ENCODE measurements around the gene SHANK3.

The SHANK3 gene

GRCh38 chr22:50700387-50701075, 27.9 kb downstream of the SHANK3 start:
- no peak for DNase-seq

- no peak for DNase-seq
Observed at GRCh38 chr22:50701076-50701419, 28.4 kb downstream of the SHANK3 start.

- DNase-seq: no peak
Observed at GRCh38 chr22:50701428-50702154, 29.0 kb downstream of the SHANK3 start.

DNA sequence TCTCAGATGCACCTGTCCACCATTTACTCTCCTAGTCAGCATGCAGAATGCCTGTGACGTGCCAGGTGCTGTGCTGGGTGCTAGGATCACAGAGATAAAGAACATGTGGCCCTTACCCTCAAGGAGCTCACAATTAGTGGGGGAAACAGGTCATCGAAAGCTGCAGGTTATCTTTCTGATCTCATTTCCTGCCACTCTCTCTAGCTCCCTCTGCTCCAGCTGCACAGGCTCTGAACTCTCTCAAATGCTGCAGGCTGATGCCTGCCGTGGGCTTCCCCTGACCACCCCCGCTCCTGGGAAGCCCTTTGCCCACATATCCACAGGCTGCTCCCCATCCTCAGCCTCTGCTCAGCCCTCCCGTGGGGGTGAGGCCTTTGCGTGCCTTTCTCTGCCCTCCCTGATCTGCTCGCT, 29.6 kb downstream of the SHANK3 start:
- DNase-seq: no peak

GRCh38 chr22:50702821-50703725, 30.4 kb downstream of the SHANK3 start:
- DNase-seq: no peak

GRCh38 chr22:50703726-50704509, 31.3 kb downstream of the SHANK3 start:
- no peak for DNase-seq

GRCh38 chr22:50704510-50705218, 32.0 kb downstream of the SHANK3 start:
- DNase-seq: no peak

DNA sequence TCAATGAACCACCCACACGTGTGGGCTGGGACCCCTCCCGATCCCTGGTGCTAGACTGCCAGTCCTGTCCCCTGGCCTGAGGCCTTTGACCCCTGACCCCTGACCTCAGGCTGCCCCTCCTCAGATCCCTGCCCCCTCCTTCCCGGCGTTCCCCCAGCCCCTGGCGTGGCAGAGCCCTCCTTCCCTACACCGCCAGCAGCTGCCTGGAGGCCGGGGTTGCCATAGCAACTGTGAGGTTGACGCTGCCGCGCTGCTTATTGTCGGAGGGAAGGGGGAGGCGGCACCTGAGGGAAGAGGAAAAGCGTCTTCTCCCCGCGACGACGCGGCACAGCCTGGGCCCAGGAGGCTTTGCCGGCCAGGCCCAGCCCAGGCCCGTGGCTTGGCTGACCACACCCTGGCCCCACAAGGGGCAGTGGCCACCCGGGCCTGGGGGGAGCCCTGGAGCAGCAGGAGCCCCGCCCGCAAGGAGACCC, 32.6 kb downstream of the SHANK3 start:
- no peak for DNase-seq

DNA sequence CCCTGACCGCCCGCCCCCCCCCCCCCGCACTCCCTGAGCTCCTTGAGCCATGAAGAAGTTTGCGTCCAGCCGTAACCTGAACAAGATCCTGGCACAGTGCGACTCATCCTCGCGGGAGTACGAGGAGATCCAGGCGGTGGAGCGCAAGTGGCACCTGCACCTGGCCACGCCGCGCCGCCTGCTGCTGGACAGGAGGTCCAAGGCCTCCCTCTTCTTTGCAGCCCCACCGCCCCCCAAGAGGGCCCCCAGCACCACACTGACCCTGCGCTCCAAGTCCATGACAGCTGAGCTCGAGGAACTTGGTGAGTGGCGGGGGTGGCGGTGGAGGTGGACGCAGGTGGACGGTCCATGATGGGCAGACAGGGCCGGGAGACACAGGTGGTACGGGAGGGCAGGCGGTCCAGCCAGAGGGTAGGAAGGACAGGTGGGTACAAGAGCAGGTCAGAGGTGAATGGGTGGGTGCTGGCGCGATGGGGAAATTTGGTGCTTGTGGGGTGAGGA, 33.3 kb downstream of the SHANK3 start:
- DNase-seq: no peak

DNA sequence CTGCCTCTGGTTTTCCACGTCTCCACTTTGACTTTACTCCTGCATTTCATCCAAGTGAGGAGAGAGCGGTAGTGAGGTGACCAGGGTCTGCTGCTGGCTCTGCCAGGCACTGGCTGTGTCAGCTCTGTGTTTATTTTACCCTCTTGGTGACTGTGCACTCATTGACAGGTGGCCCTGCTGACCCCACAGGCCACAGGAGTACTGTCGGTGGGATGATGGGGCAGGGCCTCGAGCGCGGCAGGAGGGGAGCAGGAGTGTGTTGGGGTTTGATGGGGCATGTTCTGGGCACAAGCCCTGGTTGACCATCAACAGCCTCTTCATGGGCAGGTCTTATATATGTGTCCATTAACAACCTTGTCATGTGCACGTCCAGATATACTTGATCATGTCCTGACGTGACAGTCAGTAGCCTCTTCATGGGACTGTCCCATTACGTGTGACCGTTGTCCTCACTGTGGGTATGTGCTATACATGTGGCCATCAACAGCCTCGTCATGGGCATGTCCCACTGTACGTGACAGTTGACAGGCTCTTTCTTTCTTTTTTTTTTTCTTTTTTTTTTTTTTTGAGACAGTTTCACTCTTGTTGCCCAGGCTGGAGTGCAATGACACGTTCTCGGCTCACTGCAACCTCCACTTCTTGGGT, 34.0 kb downstream of the SHANK3 start:
- no peak for DNase-seq

DNA sequence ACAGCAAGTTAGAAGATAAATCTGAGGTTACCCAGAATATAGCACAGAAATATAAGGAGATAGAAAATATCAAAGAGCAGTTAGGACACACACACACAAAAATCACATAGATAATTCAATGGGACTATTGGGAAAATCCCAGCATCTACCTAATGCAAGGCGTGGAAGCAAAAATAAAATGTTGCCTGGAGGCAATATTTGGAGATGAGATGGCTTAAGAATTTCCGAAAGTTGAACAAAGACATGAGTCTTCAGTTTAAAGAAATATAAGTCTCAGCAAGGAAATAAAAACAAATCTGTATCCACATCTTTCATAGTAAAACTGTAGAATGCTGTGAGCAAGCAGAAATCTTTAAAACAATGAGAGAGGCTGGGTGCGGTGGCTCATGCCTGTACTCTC, 35.9 kb downstream of the SHANK3 start:
- no peak for DNase-seq

DNA sequence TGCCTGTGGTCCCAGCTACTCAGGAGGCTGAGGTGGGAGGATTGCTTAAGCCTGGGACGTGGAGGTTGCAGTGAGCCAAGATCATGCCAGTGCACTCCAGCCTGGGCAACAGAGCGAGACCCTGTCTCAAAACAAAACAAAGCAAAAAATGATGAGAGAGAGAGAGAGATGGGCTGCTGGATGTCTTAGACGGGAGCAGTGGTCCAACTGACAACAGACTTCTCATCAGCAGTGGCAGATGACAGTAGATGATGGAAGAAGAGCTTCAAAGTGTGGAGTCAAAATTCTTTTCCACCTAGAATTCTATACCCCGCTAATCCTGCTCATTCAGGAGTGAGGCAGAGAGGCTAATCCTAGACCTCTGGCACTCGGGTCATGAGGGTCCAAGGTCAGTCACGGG, 36.4 kb downstream of the SHANK3 start:
- DNase-seq: no peak

GRCh38 chr22:50710221-50710620, 37.6 kb downstream of the SHANK3 start:
- no peak for DNase-seq

DNA sequence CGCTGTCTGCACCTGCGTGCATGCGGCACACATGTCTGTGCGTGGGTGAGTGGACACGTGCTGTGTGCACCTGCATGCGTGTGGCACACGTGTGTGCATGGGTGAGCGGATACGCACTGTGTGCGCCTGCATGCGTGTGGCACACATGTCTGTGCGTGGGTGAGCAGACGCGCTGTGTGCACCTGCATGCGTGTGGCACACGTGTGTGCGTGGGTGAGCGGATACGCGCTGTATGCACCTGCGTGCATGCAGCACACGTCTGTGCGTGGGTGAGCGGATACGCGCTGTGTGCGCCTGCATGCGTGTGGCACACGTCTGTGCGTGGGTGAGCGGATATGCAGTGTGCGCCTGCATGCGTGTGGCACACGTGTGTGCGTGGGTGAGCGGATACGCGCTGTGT, 38.3 kb downstream of the SHANK3 start:
- no peak for DNase-seq

DNA sequence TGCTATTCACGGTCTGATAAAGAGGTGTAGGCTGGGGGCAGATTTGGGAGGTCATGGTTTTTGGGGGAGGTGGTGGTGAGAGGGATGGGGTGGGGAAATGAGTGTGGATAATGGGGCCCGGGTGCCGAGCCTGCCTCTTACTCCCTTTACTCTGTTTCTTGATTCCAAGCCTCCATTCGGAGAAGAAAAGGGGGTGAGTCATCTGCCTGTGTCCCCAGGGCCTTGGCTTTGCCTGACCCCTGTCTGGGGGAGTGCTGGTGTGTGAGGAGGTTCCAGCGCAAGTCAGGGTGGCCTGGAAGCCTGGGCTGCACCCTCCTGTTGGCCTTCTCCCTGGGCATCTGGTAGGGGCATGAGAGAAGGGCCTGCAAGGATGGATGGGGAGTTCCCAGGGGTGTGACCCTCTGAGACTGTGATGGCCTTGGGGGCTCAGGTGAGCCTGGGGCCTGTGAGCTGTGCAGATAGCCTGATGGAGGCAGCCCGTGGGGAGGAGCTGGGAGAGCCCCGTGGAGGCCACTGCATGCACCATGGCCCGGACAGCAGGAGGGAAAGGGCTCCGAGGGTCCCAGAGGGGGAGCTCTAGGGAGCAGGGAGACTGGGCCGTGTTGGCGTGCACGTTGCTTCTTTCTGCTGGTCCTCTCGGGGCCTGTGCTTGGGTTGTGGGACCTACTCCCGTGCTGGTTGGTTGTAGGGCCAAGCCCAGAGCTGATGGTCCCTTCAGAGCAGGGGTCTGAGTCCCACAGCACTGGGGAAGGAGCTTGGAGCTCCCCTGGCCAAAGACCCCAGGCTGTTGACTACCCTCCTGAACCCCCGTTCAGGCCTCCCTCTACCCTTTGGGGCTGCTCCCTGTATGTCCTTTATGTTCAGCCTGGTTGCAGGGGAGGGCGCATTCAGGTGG, 39.1 kb downstream of the SHANK3 start:
- DNase-seq: no peak

DNA sequence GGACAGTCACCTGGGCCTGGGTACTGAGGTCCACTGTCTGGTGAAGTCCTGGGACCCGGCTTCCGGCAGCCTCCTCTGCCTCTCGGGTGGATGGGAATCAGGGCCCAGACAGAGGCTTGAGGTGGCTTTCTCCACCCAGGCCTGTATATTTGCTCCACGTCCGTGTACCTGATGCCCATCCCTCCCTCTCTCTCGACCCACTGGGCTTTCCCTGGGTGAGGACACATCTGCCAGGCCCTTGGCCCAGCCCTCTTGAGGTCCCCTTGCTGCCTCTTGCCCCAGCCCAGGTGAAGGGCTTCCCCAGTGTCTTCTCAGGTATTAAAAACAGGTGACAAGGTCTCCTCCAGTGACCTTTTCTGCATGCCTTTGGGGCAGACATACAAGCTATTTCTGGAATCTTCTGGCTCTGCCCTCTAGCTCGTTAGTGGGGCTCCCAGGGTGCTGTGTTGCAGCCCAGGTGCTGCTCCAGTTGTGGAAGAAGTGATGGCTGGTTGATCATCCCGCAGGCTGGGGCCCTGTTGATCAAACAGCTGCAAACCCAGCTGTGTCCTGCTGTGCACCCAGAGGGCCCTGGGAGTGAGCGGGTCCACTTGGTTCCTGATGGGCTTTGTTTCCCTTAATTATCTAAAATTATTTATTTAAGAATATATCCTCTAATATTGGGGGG, 39.9 kb downstream of the SHANK3 start:
- DNase-seq: no peak

- DNase-seq: no peak
Observed at GRCh38 chr22:50713008-50713385, 40.4 kb downstream of the SHANK3 start.

- DNase-seq: no peak
Observed at GRCh38 chr22:50713571-50714056, 41.0 kb downstream of the SHANK3 start.

- no peak for DNase-seq
Observed at GRCh38 chr22:50714150-50714549, 41.5 kb downstream of the SHANK3 start.
